Astrocyte (in vitro differentiated cells and primary cell): Measurements from ENCODE around the gene ZNF784. TPM values are rescaled to one million over a fixed set of nuclear protein-coding genes. Genes with fewer than 3 reads are reported as not detected.

Source experiments
- DNase-seq: peaks from one replicate; pipeline ENCODE4 v3.0.0-alpha.2; 2010; ENCODE audit warnings: low read depth
- FAIRE-seq: peaks from 2 replicates; lab custom pipeline; 2011; peaks lifted over from hg19 to GRCh38; lab: Jason Lieb, UNC
- H2AFZ ChIP-seq: 2 replicates; pipeline ENCODE4 v1.6.0; 2012; ENCODE audit warnings: low read depth, low read length, inconsistent platforms
- H3K27ac ChIP-seq: 2 replicates; pipeline ENCODE4 v1.5.1; 2011; ENCODE audit warnings: low read depth, low read length, inconsistent platforms
- H3K27me3 ChIP-seq: 2 replicates; pipeline ENCODE4 v1.6.0; 2011; ENCODE audit warnings: low read length, inconsistent platforms; ENCODE audit not compliant: insufficient read depth
- H3K36me3 ChIP-seq: 2 replicates; pipeline ENCODE4 v1.5.1; 2011; ENCODE audit warnings: low read length, inconsistent platforms; ENCODE audit not compliant: insufficient read depth
- H3K4me1 ChIP-seq: 2 replicates; pipeline ENCODE4 v1.5.1; 2011; ENCODE audit warnings: low read length, inconsistent platforms; ENCODE audit not compliant: insufficient read depth
- H3K4me2 ChIP-seq: 2 replicates; pipeline ENCODE4 v1.6.0; 2012; ENCODE audit warnings: low read length, inconsistent platforms
- H3K4me3 ChIP-seq: 2 replicates; pipeline ENCODE4 v1.5.1; 2011; ENCODE audit warnings: low read depth, mild to moderate bottlenecking, low read length, inconsistent platforms; ENCODE audit not compliant: insufficient read depth
- H3K79me2 ChIP-seq: 2 replicates; pipeline ENCODE4 v1.6.0; 2012; ENCODE audit warnings: mild to moderate bottlenecking, low read length, inconsistent platforms; ENCODE audit not compliant: insufficient read depth
- H3K9ac ChIP-seq: 2 replicates; pipeline ENCODE4 v1.6.0; 2012; ENCODE audit warnings: mild to moderate bottlenecking, low read length, inconsistent platforms
- H3K9me3 ChIP-seq: 2 replicates; pipeline ENCODE4 v1.5.1; 2012; ENCODE audit warnings: low read depth, mild to moderate bottlenecking, low read length, inconsistent platforms; ENCODE audit not compliant: insufficient read depth
- H4K20me1 ChIP-seq: 2 replicates; pipeline ENCODE4 v1.6.0; 2012; ENCODE audit warnings: low read length, inconsistent platforms; ENCODE audit not compliant: insufficient read depth
- H3K27ac Mint-ChIP-seq: one replicate; pipeline ENCODE4 v1.8.0; 2021; ENCODE audit warnings: mild to moderate bottlenecking, mixed read lengths; ENCODE audit not compliant: unreplicated experiment
- H3K27me3 Mint-ChIP-seq: one replicate; pipeline ENCODE4 v1.8.0; 2021; ENCODE audit warnings: low read depth, mixed read lengths; ENCODE audit not compliant: unreplicated experiment
- H3K36me3 Mint-ChIP-seq: one replicate; pipeline ENCODE4 v1.8.0; 2021; ENCODE audit warnings: low read depth, mixed read lengths; ENCODE audit not compliant: unreplicated experiment
- H3K4me1 Mint-ChIP-seq: one replicate; pipeline ENCODE4 v1.8.0; 2021; ENCODE audit warnings: low read depth, mixed read lengths; ENCODE audit not compliant: unreplicated experiment
- H3K4me3 Mint-ChIP-seq: one replicate; pipeline ENCODE4 v1.8.0; 2021; ENCODE audit warnings: mild to moderate bottlenecking, moderate library complexity, mixed read lengths; ENCODE audit not compliant: unreplicated experiment
- H3K9me3 Mint-ChIP-seq: one replicate; pipeline ENCODE4 v1.8.0; 2021; ENCODE audit warnings: mild to moderate bottlenecking, mixed read lengths; ENCODE audit not compliant: unreplicated experiment
- EZH2 ChIP-seq: IDR thresholded peaks from 2 replicates; pipeline ENCODE4 v1.6.1; 2012; ENCODE audit warnings: mild to moderate bottlenecking, low read length, inconsistent platforms; ENCODE audit not compliant: insufficient read depth
- total RNA-seq: library from RNA; stranded (reverse); gene quantifications from 2 replicates; pipeline ENCODE4 v1.2.1, GENCODE V29; 2021
- TF ChIP-seq, protein P1 (sequence below): IDR thresholded peaks from 2 replicates; pipeline ENCODE4 v1.5.1; 2011; ENCODE audit warnings: low read depth, mild to moderate bottlenecking, inconsistent platforms, low read length, moderate library complexity; ENCODE audit not compliant: insufficient read depth

Gene ZNF784
- total RNA-seq, 1 donor from 2014 or later = 5.3 TPM

DNA sequence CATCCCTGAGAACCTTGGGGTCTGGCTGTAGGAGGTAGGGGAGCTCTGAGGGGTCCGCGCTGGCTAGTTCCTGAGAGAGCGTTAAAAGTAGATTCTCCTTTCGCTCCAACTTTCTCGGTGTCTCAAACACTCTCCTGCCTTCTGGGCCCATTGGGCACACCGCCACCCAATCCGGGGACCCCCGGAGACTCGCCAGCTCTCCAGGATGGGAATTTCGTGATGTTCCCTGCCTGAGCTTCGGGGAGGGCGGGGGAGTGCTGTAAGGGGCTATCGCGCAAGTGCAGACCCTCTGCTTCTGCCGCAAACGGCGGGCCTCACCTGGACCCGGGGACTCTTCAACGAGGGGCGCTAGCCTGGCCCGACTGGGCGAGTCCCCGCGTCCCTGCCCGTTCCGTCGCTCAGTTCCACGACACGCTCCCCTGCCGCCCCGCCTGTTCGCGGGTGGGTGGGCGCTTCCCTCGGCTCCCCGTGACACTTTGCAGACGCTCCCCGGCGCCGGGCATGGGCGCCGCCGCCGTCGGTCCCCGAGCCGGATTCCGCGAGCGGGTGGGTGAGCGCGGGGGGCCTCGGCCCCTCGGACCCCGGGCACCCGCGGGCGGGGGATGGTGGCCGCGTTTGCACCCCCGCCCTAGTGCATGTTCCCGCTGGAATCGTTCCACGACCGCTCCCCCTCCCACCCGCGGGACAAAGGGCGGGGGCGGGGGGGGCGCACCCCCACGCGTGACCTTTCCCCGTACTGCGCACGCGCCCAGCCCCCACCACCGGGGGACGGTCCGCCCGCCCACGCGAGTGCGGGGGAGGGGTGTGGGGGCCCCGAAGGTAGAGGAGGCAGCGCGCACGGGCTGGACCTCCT is 23.6 kb upstream of the ZNF784 start, which contains the start of gene CCDC106:
Gene CCDC106 (plus strand): TSS at position 481 of the 853 bp plus-strand sequence. CDS start 835 bp downstream, outside the sequence.
- H3K79me2 ChIP-seq = peaks cover 37% of the 10 kb centered on the region
- H3K9me3 ChIP-seq = no peaks in the 10 kb centered on the region
- no peak for FAIRE-seq
- no peak for TF ChIP-seq EZH2
- TF ChIP-seq, protein P1, sequence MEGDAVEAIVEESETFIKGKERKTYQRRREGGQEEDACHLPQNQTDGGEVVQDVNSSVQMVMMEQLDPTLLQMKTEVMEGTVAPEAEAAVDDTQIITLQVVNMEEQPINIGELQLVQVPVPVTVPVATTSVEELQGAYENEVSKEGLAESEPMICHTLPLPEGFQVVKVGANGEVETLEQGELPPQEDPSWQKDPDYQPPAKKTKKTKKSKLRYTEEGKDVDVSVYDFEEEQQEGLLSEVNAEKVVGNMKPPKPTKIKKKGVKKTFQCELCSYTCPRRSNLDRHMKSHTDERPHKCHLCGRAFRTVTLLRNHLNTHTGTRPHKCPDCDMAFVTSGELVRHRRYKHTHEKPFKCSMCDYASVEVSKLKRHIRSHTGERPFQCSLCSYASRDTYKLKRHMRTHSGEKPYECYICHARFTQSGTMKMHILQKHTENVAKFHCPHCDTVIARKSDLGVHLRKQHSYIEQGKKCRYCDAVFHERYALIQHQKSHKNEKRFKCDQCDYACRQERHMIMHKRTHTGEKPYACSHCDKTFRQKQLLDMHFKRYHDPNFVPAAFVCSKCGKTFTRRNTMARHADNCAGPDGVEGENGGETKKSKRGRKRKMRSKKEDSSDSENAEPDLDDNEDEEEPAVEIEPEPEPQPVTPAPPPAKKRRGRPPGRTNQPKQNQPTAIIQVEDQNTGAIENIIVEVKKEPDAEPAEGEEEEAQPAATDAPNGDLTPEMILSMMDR = no peak
- Mint-ChIP-seq H3K27ac (peak within 1 kb of the TSS; percentile 47), H3K36me3 (peaks cover 16% of the 10 kb centered on the region), H3K27me3 (no peaks in the 10 kb centered on the region), H3K9me3 (no peaks in the 10 kb centered on the region), H3K4me1 (peaks cover 11% of the 10 kb centered on the region), H3K4me3 (peak within 1 kb of the TSS; percentile 86)
- peak within 1 kb of the TSS; percentile 96 for H3K4me2 ChIP-seq
- peaks cover 20% of the 10 kb centered on the region for H4K20me1 ChIP-seq
- peaks cover 9% of the 10 kb centered on the region for H3K36me3 ChIP-seq
- peak within 1 kb of the TSS; percentile 85 for H2AFZ ChIP-seq
- H3K4me3 ChIP-seq = peak within 1 kb of the TSS; percentile 75
- H3K27ac ChIP-seq = peak within 1 kb of the TSS; percentile 65
- H3K4me1 ChIP-seq = peaks cover 24% of the 10 kb centered on the region
- H3K27me3 ChIP-seq = no peaks in the 10 kb centered on the region
- DNase-seq = peak; percentile 79
- H3K9ac ChIP-seq = peak within 1 kb of the TSS; percentile 85

DNA sequence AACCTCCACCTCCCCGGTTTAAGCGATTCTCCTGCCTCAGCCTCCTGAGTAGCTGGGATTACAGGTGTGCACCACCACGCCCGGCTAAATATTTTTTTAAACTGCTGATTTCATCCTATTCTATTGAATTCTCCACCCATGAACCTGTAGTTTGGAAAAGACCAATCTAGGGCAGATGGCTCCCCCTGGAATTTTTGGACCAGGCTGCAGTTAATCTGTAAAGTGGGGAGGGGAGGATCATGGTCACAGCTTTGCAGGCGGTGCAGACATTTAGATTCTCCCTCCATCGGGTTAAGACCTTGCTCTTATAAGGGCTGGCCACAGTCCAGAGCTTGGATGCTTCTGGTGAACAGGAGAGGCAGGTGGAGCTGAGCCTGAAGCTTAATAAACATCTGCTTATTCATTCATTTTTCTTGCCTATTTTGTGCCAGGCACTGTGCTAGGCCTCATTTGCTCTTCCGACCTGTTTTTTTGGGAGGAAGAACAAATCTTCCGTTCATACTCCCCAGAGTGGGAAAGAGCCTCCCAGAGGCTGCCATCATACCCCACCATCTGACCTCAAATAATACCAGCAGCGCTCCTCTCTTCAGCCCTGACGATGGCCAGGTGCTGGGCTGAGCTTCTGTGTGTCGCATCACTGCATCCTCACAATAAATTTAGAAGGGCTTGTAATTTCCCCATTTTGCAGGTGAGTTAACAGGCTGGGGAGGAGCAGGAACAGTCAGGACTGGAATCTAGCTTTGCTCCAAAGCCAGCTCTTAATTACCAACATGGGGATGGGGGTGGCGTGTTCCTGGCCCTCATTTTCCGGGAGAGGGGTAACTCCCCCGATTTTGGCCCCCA is 22.7 kb upstream of the ZNF784 start:
- Mint-ChIP-seq H3K27ac (peak overlapping the region; percentile 47), H3K4me1 (peaks cover 13% of the 10 kb centered on the region), H3K4me3 (peak overlapping the region; percentile 86), H3K36me3 (peaks cover 14% of the 10 kb centered on the region), H3K9me3 (no peaks in the 10 kb centered on the region), H3K27me3 (no peaks in the 10 kb centered on the region)
- H2AFZ ChIP-seq = peak overlapping the region; percentile 85
- no peaks in the 10 kb centered on the region for H3K9me3 ChIP-seq
- no peak for DNase-seq
- no peak for FAIRE-seq
- TF ChIP-seq EZH2 = no peak
- TF ChIP-seq, protein P1 = no peak
- no peak overlapping the region for H3K27ac ChIP-seq
- H3K4me1 ChIP-seq = peaks cover 31% of the 10 kb centered on the region
- peaks cover 9% of the 10 kb centered on the region for H3K36me3 ChIP-seq
- peak overlapping the region; percentile 96 for H3K4me2 ChIP-seq
- H3K4me3 ChIP-seq = peak overlapping the region; percentile 75
- H4K20me1 ChIP-seq = peaks cover 20% of the 10 kb centered on the region
- peaks cover 44% of the 10 kb centered on the region for H3K79me2 ChIP-seq
- peak overlapping the region; percentile 85 for H3K9ac ChIP-seq
- H3K27me3 ChIP-seq = no peaks in the 10 kb centered on the region
